ENCODE results near the gene CAPSL. TPM values are rescaled to one million over a fixed set of nuclear protein-coding genes. Genes with fewer than 3 reads are reported as not detected.

CAPSL gene
- total RNA-seq, 1 experiment from 2014 or later: not detected

- no TSS peak for BruUV-seq (replicated peaks)
- CTCF ChIA-PET: no interaction called here
- no peaks in the 10 kb centered on the region for H3K27me3 ChIP-seq (ENCODE audit: insufficient read depth, low read depth)
These were observed 58.8 kb downstream of the CAPSL start for GRCh38 chr5:35879649-35880048.

DNA sequence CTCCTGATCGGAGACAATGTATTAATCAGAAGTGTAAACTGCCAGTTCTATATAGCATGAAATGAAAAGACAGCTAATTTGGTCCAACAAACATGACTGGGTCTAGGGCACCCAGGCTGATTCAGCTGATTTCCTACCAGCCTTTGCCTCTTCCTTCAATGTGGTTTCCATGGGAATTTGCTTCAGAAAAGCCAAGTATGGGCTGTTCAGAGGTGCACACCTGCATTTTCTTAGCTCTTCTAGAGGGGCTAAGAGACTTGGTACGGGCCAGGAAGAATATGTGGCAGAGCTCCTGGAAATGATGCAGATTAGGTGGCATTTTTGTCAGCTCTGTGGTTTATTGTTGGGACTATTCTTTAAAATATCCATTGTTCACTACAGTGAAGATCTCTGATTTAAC, 59.3 kb downstream of the CAPSL start:
- H4K20me1 ChIP-seq (ENCODE audit: insufficient read depth): no peaks in the 10 kb centered on the region
- TF ChIP-seq, protein P1, sequence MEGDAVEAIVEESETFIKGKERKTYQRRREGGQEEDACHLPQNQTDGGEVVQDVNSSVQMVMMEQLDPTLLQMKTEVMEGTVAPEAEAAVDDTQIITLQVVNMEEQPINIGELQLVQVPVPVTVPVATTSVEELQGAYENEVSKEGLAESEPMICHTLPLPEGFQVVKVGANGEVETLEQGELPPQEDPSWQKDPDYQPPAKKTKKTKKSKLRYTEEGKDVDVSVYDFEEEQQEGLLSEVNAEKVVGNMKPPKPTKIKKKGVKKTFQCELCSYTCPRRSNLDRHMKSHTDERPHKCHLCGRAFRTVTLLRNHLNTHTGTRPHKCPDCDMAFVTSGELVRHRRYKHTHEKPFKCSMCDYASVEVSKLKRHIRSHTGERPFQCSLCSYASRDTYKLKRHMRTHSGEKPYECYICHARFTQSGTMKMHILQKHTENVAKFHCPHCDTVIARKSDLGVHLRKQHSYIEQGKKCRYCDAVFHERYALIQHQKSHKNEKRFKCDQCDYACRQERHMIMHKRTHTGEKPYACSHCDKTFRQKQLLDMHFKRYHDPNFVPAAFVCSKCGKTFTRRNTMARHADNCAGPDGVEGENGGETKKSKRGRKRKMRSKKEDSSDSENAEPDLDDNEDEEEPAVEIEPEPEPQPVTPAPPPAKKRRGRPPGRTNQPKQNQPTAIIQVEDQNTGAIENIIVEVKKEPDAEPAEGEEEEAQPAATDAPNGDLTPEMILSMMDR (conservative IDR thresholded peaks at IDR 0.05): no peak
- TF ChIP-seq EZH2 (IDR thresholded peaks at IDR 0.05; ENCODE audit: low read depth): no peak
- peaks cover 4% of the 10 kb centered on the region; the same call in 1 of the 2 replicates for H3F3A ChIP-seq (ENCODE audit: insufficient read depth, low read depth)
- no peaks in the 10 kb centered on the region for H3K27me3 ChIP-seq (ENCODE audit: insufficient read depth, low read depth)
- POLR2A ChIA-PET (ENCODE audit: unreplicated experiment): no interaction called here
- H3K4me2 ChIP-seq: no peak overlapping the region
- H3K9me3 ChIP-seq (ENCODE audit: insufficient read depth, low read depth): peaks cover 6% of the 10 kb centered on the region; the same call in 1 of the 2 replicates
- no peaks in the 10 kb centered on the region for H3K79me2 ChIP-seq (ENCODE audit: low read depth)
- H3K9me2 ChIP-seq (ENCODE audit: insufficient read depth): no peaks in the 10 kb centered on the region
- H3K4me3 ChIP-seq: no peak overlapping the region
- no peaks in the 10 kb centered on the region for H3K36me3 ChIP-seq (ENCODE audit: low read depth)
- CTCF ChIA-PET: no interaction called here
- H3K4me1 ChIP-seq (replicated peaks; ENCODE audit: insufficient read depth): peaks cover 12% of the 10 kb centered on the region
- intact Hi-C loops (cut with micrococcal nuclease; ENCODE audit: unreplicated experiment): no loop called here
- BruUV-seq (replicated peaks): no TSS peak
- H2AFZ ChIP-seq: no peak overlapping the region
- H3K27ac ChIP-seq: no peak overlapping the region
- DNase-seq: no peak

More at GRCh38 chr5:35879649-35880048, 58.8 kb downstream of the CAPSL start:
- Histone ChIP-seq H4K20me1 (ENCODE audit: insufficient read depth) (no peaks in the 10 kb centered on the region), H3F3A (ENCODE audit: insufficient read depth, low read depth) (peaks cover 10% of the 10 kb centered on the region), H3K27ac (no peak overlapping the region), H3K36me3 (ENCODE audit: low read depth) (no peaks in the 10 kb centered on the region), H3K9me3 (ENCODE audit: insufficient read depth, low read depth) (peaks cover 6% of the 10 kb centered on the region; the same call in 1 of the 2 replicates), H3K4me3 (no peak overlapping the region), H3K9me2 (ENCODE audit: insufficient read depth) (no peaks in the 10 kb centered on the region), H3K4me1 (replicated peaks; ENCODE audit: insufficient read depth) (peaks cover 17% of the 10 kb centered on the region), H3K79me2 (ENCODE audit: low read depth) (no peaks in the 10 kb centered on the region), H3K4me2 (no peak overlapping the region), H2AFZ (no peak overlapping the region)
- TF ChIP-seq, protein P1 (conservative IDR thresholded peaks at IDR 0.05): no peak
- TF ChIP-seq EZH2 (IDR thresholded peaks at IDR 0.05; ENCODE audit: low read depth): no peak
- intact Hi-C loops (cut with micrococcal nuclease; ENCODE audit: unreplicated experiment): no loop called here
- POLR2A ChIA-PET (ENCODE audit: unreplicated experiment): no interaction called here
- no peak for DNase-seq

GRCh38 chr5:35878079-35878478, 60.3 kb downstream of the CAPSL start:
- Histone ChIP-seq H3K9me3 (ENCODE audit: insufficient read depth, low read depth) (peaks cover 6% of the 10 kb centered on the region; the same call in 1 of the 2 replicates), H4K20me1 (ENCODE audit: insufficient read depth) (no peaks in the 10 kb centered on the region), H3K27me3 (ENCODE audit: insufficient read depth, low read depth) (no peaks in the 10 kb centered on the region), H3K27ac (no peak overlapping the region), H3K4me1 (replicated peaks; ENCODE audit: insufficient read depth) (peaks cover 2% of the 10 kb centered on the region), H3K79me2 (ENCODE audit: low read depth) (no peaks in the 10 kb centered on the region), H2AFZ (no peak overlapping the region), H3K4me2 (no peak overlapping the region), H3K9me2 (ENCODE audit: insufficient read depth) (no peaks in the 10 kb centered on the region), H3F3A (ENCODE audit: insufficient read depth, low read depth) (no peaks in the 10 kb centered on the region), H3K36me3 (ENCODE audit: low read depth) (no peaks in the 10 kb centered on the region), H3K4me3 (no peak overlapping the region)
- TF ChIP-seq, protein P1 (conservative IDR thresholded peaks at IDR 0.05): no peak
- TF ChIP-seq EZH2 (IDR thresholded peaks at IDR 0.05; ENCODE audit: low read depth): no peak
- ChIA-PET CTCF (no interaction called here), POLR2A (ENCODE audit: unreplicated experiment) (no interaction called here)
- intact Hi-C loops (cut with micrococcal nuclease; ENCODE audit: unreplicated experiment): no loop called here
- no peak for DNase-seq
- no TSS peak for BruUV-seq (replicated peaks)

Data from PC-9 (cell line).